GM19240 (cell line): ENCODE data around the gene PRKG2.

Source experiments
- DNase-seq: peaks from one replicate; pipeline ENCODE4 v3.0.0; 2011; ENCODE audit warnings: low spot score; ENCODE audit not compliant: insufficient read length

PRKG2 gene

DNA sequence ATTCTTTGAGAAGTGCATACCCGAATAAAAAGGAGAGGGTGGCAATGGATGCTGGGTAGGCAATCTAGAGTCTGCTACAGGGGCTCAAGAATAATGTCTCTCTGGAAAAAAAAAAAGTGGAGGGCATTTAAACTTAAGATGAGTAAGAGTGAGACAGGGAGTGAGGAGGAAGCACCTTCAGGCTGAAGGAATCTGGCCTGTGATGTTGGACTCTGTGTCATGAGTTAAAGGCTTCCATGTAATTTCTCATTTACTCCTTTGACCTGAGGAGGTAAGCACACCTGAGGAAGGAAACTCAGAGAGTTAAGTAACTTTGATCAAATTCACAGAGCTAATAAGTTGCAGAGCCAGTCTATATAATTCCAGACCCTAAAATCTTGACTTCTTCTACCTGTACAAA, 3.2 kb upstream of the PRKG2 start:
- DNase-seq = no peak

DNA sequence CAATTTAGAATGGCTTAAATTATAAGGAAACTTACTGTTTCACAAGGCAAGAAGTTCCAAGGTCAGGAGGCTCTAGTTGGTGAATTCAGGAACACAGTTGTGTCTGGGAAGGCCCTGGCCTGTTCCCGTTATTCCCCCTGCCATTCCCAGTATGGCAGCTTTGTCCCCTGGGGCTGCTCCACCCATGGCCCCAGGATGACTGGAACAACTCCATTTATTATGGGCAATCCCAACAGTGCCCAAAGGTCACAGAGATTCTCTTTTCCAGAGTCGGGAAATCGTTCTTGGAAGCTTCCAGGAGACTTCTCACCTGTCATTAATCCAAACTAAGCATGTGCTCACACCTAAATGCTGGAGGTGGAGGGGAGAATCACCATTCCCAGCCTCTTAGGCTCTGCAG, 2.8 kb upstream of the PRKG2 start:
- DNase-seq = no peak

DNA sequence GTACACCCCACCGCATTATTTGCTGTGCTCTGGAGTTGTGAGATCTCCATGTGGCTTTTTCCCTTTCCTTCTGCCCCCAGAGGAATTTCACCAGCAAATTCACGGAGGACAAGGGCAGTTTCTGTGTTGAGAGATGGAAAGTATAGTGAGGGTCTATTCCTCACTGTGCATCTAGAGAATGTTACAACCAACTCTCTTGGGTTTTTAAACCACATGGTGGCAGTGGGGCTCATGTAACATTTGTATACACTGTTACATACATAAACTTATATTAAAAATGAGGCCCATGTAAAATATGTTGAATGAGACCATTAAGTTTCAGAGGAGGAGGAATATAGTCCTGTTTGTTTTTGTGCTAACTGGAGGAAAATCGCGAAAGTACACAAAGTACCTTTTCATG, 909 bp upstream of the PRKG2 start:
- DNase-seq = no peak

DNA sequence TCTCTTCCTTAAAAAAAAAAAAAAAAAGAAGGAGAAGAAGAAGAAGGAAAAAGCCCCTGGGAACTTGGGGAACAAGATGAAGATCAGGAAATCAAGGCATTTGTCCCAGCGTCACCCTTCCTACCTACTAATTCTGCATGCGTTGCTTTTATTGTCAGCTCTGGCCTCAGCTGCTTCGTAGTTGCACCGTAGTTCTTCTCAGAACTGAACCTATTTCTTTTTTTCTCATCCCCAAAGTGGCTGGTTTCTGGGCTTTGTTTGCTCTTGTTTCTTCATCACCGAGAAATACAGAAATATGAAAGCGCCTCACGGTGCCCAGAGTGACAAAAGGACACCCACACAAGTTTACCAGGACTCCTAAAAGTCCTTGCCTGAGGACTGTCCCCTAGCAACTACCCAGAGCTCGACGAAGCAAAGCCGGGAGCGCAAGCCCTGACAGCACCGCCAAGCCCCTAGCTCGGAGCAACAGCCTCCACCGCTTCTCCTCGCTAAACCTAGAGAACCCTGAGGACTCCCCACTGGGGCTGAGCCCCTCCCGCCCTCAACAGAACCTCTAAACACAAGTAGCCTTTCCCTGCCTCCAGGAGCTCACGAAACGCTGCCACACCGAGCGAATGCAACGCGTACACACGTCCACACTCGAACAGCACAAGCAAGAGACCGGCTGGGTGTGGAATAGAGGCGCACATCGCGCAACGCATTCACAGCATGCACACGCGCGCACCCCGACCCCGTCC, 710 bp downstream of the PRKG2 start:
- no peak for DNase-seq

DNA sequence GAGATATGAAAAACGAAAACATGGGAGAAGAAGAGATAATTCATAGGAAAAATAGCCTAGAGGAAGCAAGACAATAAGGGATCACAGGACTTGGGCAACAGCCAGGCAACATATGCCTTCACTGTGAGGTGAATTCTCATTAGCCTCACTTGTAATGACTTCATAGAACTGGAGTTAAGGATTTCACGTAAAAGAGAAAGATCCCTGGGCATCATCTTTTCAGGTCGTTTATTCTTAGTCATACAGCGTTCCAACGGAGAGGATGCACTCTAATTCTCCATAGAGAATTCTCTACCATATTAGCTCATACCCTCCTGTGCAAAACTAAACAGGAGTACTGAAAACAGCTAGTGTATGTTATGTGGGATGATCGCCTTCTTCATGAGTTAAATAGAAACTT, 1.4 kb downstream of the PRKG2 start:
- no peak for DNase-seq

DNA sequence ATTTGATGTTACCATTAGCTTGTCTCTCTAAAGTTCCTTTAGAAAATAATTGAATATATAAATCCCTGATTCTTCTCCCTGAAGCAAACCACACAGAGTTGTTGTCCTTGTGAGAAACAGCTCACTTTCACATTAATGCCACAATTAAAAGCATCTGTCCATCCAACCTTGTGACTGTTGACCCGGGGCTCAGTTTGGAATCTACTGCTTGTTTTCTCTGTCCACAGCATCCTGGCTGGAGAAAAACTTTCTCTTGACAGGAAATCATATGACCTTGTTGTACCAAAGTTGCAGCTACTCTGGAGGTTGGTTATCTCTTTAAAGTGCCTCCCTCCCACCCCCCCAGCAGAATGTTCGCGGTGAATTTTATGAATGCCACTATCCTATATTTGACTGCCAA, 3.1 kb downstream of the PRKG2 start:
- DNase-seq = no peak

DNA sequence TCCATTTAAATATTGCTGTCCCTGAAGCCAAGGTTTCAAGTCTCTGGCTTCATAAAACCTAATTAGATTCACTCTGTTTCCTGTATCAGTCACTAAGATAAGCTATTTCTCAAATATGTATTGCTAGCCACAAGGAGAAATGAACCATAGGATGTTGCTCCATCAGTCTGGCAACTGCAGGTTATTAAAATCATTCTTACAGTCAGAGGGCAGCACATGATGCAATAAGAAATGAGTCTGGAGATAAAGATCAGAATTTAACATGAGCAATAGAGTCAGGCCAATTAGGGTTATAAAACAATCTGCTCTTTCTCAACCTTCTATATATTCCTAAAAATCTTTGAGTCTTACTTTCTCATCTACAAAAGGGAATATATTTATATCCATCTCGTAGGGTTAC, 7.2 kb downstream of the PRKG2 start:
- DNase-seq = no peak

DNA sequence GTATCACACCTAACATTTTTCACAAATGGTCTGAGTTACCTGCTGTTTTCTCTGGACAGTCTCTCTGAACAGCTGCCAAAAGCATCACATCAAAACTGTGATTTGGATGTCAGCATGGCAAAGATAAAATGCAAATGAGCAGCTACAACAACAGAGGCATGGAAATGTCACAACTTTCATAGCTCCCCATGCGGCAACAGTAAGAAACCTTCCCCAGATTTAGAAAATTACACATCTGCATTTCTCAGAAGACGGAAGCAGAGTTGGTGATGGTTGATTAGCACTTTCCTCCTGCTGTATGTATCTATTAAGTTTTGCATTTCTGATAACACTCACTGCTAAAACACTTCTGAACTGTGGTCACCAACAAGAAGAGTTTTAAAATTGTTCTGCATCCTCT, 9.7 kb downstream of the PRKG2 start:
- no peak for DNase-seq

DNA sequence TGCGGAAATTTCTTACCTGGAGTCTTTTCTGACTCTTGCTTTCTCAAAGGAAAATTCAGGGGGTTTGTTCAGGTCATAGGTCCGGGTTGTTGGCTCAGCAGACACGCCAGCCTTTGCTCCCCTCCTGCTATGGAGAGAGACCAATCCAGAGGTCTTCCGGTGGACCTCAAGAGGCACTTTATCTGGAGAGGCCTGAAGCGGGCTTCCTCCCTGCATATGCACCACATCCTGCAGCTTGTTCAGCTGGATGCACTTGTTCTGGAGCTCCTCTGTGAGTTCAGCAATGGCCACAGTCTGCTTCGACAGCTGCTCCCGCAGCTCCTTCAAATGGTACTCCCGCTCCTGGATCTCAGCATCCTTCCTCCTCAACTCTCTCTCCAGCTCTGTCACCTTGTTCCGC, 10.5 kb downstream of the PRKG2 start:
- DNase-seq = no peak

DNA sequence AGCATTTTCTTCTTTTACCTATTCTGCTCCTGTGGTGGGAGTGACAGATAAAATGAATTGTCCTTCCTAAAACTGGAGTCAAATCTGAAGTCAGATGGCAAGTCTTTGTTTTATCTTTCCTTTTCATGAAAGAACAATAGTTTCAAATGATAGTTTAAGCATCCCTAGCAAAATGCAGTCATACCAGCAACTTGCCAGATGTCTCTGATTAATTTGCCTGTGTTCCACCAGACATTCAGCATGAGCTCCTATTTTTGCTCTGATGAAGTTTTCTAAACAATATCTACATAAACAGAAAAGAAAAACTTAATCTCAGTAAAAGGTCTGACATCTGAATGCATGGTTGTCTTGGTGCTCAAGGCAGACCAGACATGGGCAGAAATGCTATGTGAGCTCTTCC, 15.2 kb downstream of the PRKG2 start:
- no peak for DNase-seq

DNA sequence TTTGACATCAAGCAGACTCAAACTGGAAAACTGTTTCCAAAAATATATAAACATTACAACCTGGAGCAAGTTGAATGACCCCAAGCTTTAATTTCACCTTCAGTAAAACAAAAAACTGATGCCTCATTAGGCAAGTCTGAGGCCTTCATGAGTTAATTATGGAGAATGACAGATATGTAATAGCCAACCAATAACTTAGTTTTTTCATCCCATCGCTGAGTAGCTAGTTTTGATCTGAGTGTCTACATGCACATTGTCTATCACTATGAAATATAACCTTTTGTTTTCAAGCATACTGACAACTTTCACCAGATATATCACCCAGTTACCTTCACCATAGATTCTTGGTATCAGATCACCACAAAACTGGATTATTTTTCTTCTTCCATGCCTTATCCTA, 16.4 kb downstream of the PRKG2 start:
- no peak for DNase-seq

DNA sequence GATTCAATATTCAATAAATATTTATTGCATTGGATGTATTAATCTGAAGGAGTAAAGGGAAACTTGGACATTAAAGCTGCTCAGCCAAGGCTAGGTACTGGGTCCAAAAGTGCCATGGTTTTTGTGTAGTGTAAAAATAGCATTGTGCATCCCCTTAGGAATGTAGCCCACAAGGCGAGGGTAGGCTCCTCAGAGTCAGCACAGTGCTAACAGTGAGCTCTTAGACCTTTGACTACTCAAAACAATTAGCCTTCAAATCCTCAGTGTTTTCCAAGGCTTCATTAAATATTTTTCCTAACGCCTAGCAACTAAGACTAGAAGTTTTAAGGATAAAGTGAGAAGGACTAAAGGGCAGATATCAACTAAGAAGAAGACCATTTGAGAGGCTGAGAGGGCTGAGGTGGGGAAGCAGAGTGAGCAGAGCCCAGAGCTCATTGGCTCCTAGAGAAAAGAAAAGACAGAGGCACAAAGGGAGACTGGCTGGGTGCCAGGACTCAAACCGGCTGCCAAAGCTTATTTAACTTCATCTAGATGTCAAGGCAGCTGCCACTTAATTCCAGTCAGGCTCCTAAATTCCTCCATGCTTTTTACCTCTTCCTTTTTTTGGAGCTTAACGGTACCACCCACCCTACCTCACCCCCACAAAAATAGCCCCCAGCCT, 17.0 kb downstream of the PRKG2 start:
- DNase-seq = no peak

DNA sequence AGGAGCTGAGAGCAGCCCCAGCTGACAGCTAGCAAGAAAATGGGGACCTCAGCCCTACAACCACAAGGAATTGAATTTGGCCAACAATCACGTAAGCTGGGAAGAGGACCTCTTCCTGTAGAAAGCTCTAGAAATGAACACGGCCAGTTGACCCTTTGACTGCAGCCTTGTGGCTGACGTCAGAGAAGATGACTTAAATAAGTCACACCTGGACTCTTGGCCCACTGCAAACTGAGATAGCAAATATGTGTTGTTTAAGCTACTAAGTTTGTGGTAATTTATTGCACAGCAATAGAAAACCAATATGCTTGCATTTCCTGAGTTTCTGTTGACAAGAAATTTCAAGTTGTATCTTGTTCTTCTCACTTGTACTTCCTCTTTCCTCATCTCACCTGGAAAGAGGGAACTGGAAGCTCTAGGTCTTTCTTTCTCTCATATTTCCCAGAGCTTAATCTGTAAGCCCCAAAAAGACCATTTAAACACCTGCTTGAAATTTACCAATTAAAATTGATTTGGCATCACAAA, 18.8 kb downstream of the PRKG2 start:
- no peak for DNase-seq

DNA sequence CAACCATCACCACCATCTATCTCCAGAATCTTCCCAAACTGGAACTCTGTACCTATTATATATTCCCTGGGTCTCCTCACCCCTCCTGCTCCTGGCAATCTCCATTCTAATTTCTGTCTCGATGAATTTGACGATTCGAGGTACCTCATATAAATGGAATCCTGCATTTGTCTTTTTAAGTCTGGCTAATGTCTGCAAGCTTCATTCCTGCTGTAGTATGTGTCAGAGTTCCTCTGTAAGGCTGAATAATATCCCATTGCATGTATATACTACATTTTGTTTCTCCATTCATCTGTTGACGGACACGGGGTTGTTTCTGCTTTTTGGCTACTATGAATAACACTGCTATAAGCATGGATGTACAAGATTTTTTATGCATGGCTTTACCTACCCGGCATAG, 19.5 kb downstream of the PRKG2 start:
- no peak for DNase-seq

DNA sequence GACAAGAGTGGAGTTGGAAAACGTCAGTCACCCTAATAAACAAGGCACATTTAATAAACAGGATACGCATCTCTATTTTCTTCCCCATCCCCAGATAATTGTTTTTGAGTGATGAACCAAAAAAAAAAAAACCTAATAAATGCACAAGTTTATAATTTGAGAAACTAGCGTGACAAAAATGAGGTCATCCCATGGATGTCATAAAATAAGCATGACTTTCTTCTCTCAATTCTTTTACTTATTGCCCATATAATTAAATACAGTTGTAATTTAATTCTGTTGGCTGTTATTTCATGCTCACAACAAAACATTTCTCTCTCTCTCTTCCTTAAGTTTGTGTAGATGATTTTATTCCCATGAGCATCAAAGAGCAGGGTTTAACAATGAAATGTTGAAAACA, 20.7 kb downstream of the PRKG2 start:
- DNase-seq = no peak

DNA sequence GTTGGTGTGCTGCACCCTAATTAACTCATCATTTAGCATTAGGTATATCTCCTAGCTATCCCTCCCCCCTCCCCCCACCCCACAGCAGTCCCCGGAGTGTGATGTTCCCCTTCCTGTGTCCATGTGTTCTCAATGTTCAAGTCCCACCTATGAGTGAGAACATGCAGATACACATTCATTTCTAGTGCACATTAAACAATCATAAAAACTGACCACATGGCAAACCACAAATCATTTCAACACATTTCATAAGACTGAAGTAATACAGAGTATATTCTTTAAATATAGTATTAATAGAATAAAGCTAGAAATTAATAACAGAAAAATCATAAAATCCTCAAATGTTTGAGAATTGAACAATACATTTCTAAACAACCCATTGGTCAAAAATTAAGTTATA, 34.1 kb downstream of the PRKG2 start:
- DNase-seq = no peak

DNA sequence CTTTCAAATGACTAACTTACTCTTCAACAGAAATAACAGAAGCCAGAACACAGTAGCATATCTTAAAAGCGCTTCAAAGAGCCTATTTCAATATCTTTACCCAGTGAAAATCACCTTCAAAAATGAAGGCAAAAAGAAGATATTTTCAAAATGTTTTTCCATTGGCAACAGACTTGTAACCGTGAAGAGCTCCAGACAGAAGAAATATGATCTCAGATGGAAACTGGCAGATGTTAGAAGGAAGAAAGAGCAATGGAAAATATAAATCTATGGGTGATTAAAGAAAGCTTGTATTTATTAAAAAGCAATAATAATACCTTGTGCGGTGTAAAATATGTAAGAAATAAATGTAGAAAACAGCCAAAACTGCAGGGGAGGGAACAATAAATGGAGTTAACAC, 35.7 kb downstream of the PRKG2 start:
- no peak for DNase-seq

DNA sequence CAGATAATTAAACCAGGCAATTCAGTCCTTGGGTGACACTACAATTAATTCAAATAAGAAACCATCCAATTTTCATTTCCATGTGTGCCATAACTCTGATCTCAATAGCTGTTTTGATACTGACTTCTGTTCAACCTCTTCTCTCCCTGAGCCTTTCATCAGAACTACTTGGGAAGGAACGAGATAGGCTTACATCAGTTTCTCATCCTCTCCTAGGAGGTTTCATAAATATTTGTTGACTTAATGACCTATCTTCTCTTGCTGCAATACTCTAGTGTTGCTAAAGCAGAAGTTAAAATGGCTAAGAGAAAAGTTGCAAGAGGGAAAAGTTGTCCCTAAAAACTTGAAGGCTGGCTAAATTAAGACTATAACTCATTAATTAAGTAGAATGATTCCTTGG, 41.8 kb downstream of the PRKG2 start:
- no peak for DNase-seq

DNA sequence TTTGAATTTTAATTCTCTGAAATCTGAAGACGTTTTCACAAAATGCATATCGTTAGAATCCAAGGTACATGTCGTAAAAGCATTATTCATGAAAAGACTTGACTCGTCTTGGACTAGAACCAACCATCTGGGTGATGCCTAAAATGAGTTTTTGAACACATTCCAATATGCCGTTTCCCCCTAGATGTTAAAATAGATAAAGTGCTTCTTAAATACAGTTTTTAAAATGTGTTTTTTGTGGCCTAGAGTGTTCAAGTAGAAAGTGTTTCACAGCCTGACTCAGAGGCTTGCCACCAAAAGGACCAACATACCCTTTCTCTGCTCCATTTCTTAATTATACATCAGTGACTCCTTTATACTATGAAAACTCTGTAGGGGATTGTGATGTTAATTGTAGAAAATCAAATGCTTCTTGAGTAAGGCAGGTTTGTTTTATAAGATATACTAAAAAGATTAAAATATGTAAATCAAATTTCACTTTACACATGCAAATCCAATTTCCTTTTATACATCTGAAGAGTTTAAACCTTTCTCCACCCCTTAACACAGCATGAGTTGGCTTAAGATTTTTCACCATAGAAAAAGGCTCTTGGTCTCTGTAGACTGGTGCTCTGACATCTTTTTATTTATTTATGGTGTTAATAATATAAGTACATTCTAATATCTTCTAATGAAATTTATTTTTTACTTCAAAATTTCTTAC, 48.4 kb downstream of the PRKG2 start:
- no peak for DNase-seq

DNA sequence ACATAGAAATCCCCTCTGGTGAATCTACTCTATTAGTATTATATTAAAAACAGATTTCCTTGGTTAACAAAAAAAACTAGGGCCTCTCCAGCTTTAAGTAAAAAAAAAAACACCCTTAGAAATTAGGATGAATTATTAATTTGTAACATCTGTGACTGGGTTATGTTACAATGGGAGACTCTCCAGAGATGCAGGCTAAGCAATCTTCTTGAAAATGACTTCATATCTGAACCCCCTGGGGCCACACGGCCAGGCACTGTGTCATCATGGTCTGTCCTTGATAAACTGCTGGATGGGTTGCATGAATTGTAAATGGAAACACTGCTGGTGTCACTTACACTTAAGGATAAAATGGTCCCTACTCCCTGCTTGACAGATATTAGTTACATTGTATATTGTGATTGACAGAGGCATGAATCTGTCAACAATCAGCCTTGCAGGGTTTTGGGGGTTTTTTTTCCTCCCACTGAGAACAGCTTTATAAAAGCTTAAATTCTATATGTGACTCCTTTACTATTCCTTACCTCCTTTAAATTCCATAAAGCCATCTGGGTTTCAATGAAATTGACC, 49.1 kb downstream of the PRKG2 start:
- no peak for DNase-seq

DNA sequence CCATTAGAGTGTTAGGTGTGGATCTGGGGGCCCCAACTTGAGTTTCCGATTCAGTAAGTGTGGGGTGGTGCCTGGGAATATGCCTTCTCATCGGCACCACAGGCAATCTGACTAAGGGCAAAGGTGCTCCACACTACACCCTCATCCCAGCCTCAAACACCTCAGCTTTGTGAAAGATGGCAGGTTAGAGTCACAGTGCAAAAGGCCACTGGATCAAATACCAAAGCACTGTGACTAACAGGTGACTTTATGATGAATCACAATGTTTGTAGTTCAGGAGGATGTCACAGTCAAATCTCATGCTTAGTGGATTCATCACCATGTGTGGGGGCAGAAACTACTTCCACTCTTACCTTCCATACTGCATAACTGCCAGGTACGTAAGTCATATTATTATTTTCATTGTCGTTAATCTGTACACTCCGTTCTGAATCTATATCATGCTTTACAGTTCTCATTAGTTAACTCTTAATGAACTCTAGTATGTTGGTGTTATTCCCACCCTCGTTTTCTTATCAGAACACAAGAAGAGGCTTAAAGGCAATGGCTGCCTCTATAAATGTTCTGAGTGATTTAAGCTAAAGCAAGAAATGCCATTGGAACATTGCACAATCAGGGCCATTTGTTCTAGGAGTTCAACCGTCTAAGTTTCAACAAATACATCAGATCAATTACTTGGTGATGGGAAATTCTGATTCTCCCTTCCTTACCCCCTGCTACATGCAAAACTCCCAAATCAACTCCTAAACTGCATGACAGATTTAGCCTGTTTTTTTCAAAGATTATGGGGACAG, 50.2 kb downstream of the PRKG2 start:
- no peak for DNase-seq
